T-helper 17 cell (primary cell): ENCODE data around the gene ARFGEF2. TPM values are rescaled to one million over a fixed set of nuclear protein-coding genes. Genes with fewer than 3 reads are reported as not detected.

Source experiments
- ATAC-seq: fragments of 150-1000 bp; cut with Tn5 transposase; 2 replicates; pipeline ENCODE4 v1.10.0; 2021; ENCODE audit warnings: mild to moderate bottlenecking, moderate library complexity
- DNase-seq, 3 donors: peaks; one replicate each; pipeline versions ENCODE4 v3.0.0 to v3.0.0-alpha.2; 2020 to 2021
- H3K9me3 ChIP-seq: one replicate; pipeline ENCODE4 v1.7.0; 2013; ENCODE audit warnings: low read length, mild to moderate bottlenecking; ENCODE audit not compliant: control insufficient read depth, poor library complexity, severe bottlenecking
- H3K27ac Mint-ChIP-seq: one replicate; pipeline ENCODE4 v1.8.0; 2022; ENCODE audit warnings: mild to moderate bottlenecking, moderate library complexity, mixed read lengths
- H3K27me3 Mint-ChIP-seq: one replicate; pipeline ENCODE4 v1.8.0; 2022; ENCODE audit warnings: mixed read lengths
- H3K36me3 Mint-ChIP-seq: one replicate; pipeline ENCODE4 v1.8.0; 2022; ENCODE audit warnings: low read depth, mixed read lengths
- H3K4me1 Mint-ChIP-seq: one replicate; pipeline ENCODE4 v1.8.0; 2022; ENCODE audit warnings: mild to moderate bottlenecking, mixed read lengths
- H3K4me3 Mint-ChIP-seq: one replicate; pipeline ENCODE4 v1.8.0; 2022; ENCODE audit warnings: mild to moderate bottlenecking, moderate library complexity, mixed read lengths
- total RNA-seq, 4 donors: library from RNA in 2 of 4; stranded (reverse) in 2 of 4; gene quantifications; one replicate each; pipeline ENCODE4 v1.2.3 and lab custom pipeline; 2022 to 2026

The ARFGEF2 gene
- total RNA-seq, 2 donors from 2014 or later = 24.1 to 24.7 TPM

- no peak for ATAC-seq
- H3K9me3 ChIP-seq = no peaks in the 10 kb centered on the region
- peaks cover 27% of the 10 kb centered on the region for H3K4me1 Mint-ChIP-seq
- H3K36me3 Mint-ChIP-seq = no peaks in the 10 kb centered on the region
- H3K27ac Mint-ChIP-seq = no peak overlapping the region
- H3K27me3 Mint-ChIP-seq = no peaks in the 10 kb centered on the region
- no peak for DNase-seq
- H3K4me3 Mint-ChIP-seq = no peak overlapping the region
These were observed 16.2 kb downstream of the ARFGEF2 start for GRCh38 chr20:48937674-48938073.

GRCh38 chr20:48938670-48939069, 17.2 kb downstream of the ARFGEF2 start:
- Mint-ChIP-seq H3K27ac (no peak overlapping the region), H3K4me1 (peaks cover 22% of the 10 kb centered on the region), H3K36me3 (no peaks in the 10 kb centered on the region), H3K27me3 (no peaks in the 10 kb centered on the region), H3K4me3 (no peak overlapping the region)
- ATAC-seq (no peak), DNase-seq (no peak)
- no peaks in the 10 kb centered on the region for H3K9me3 ChIP-seq

GRCh38 chr20:48940170-48940569, 18.7 kb downstream of the ARFGEF2 start:
- H3K9me3 ChIP-seq = no peaks in the 10 kb centered on the region
- H3K36me3 Mint-ChIP-seq = no peaks in the 10 kb centered on the region
- no peak overlapping the region for H3K27ac Mint-ChIP-seq
- no peaks in the 10 kb centered on the region for H3K27me3 Mint-ChIP-seq
- no peak for ATAC-seq
- no peak for DNase-seq
- no peak overlapping the region for H3K4me3 Mint-ChIP-seq
- H3K4me1 Mint-ChIP-seq = peaks cover 13% of the 10 kb centered on the region

GRCh38 chr20:48941467-48941866, 20.0 kb downstream of the ARFGEF2 start:
- ATAC-seq = no peak
- no peak overlapping the region for H3K27ac Mint-ChIP-seq
- H3K27me3 Mint-ChIP-seq = no peaks in the 10 kb centered on the region
- no peaks in the 10 kb centered on the region for H3K9me3 ChIP-seq
- no peaks in the 10 kb centered on the region for H3K36me3 Mint-ChIP-seq
- DNase-seq = no peak
- peaks cover 13% of the 10 kb centered on the region for H3K4me1 Mint-ChIP-seq
- H3K4me3 Mint-ChIP-seq = no peak overlapping the region

- H3K27ac Mint-ChIP-seq = no peak overlapping the region
- H3K36me3 Mint-ChIP-seq = no peaks in the 10 kb centered on the region
- H3K27me3 Mint-ChIP-seq = no peaks in the 10 kb centered on the region
- ATAC-seq (no peak), DNase-seq (no peak)
- no peak overlapping the region for H3K4me3 Mint-ChIP-seq
- peaks cover 7% of the 10 kb centered on the region for H3K4me1 Mint-ChIP-seq
- no peaks in the 10 kb centered on the region for H3K9me3 ChIP-seq
These were observed 21.2 kb downstream of the ARFGEF2 start for GRCh38 chr20:48942730-48943129.

- ATAC-seq (no peak), DNase-seq (no peak)
- no peaks in the 10 kb centered on the region for H3K9me3 ChIP-seq
- Mint-ChIP-seq H3K4me1 (peaks cover 3% of the 10 kb centered on the region), H3K36me3 (peaks cover 3% of the 10 kb centered on the region), H3K27me3 (no peaks in the 10 kb centered on the region), H3K4me3 (no peak overlapping the region), H3K27ac (no peak overlapping the region)
These were observed 23.3 kb downstream of the ARFGEF2 start for GRCh38 chr20:48944663-48945297.

GRCh38 chr20:48945840-48946514, 24.5 kb downstream of the ARFGEF2 start:
- DNase-seq = no peak
- H3K4me3 Mint-ChIP-seq = no peak overlapping the region
- ATAC-seq = no peak
- H3K9me3 ChIP-seq = no peaks in the 10 kb centered on the region
- no peak overlapping the region for H3K27ac Mint-ChIP-seq
- no peaks in the 10 kb centered on the region for H3K27me3 Mint-ChIP-seq
- peaks cover 3% of the 10 kb centered on the region for H3K36me3 Mint-ChIP-seq
- H3K4me1 Mint-ChIP-seq = peaks cover 2% of the 10 kb centered on the region

GRCh38 chr20:48948612-48949011, 27.1 kb downstream of the ARFGEF2 start:
- Mint-ChIP-seq H3K27ac (no peak overlapping the region), H3K36me3 (peaks cover 3% of the 10 kb centered on the region), H3K27me3 (no peaks in the 10 kb centered on the region), H3K4me3 (no peak overlapping the region), H3K4me1 (no peaks in the 10 kb centered on the region)
- no peaks in the 10 kb centered on the region for H3K9me3 ChIP-seq
- no peak for ATAC-seq
- DNase-seq = no peak

GRCh38 chr20:48949304-48950170, 28.0 kb downstream of the ARFGEF2 start:
- H3K36me3 Mint-ChIP-seq = peaks cover 3% of the 10 kb centered on the region

GRCh38 chr20:48951041-48951440, 29.5 kb downstream of the ARFGEF2 start:
- H3K9me3 ChIP-seq = no peaks in the 10 kb centered on the region
- ATAC-seq (no peak), DNase-seq (no peak)
- peak overlapping the region; percentile 43 for H3K27ac Mint-ChIP-seq
- H3K4me1 Mint-ChIP-seq = peaks cover 3% of the 10 kb centered on the region
- no peaks in the 10 kb centered on the region for H3K27me3 Mint-ChIP-seq
- peaks cover 9% of the 10 kb centered on the region for H3K36me3 Mint-ChIP-seq
- no peak overlapping the region for H3K4me3 Mint-ChIP-seq

More at GRCh38 chr20:48949304-48950170, 28.0 kb downstream of the ARFGEF2 start:
- Mint-ChIP-seq H3K4me1 (no peaks in the 10 kb centered on the region), H3K27ac (no peak overlapping the region), H3K27me3 (no peaks in the 10 kb centered on the region), H3K4me3 (no peak overlapping the region)
- no peak for DNase-seq
- ATAC-seq = no peak
- H3K9me3 ChIP-seq = no peaks in the 10 kb centered on the region

- Mint-ChIP-seq H3K4me3 (no peak overlapping the region), H3K27ac (no peak overlapping the region), H3K27me3 (no peaks in the 10 kb centered on the region), H3K36me3 (peaks cover 9% of the 10 kb centered on the region), H3K4me1 (peaks cover 3% of the 10 kb centered on the region)
- no peak for DNase-seq
- H3K9me3 ChIP-seq = no peaks in the 10 kb centered on the region
- ATAC-seq = no peak
These were observed 30.1 kb downstream of the ARFGEF2 start for GRCh38 chr20:48951646-48952045.

- DNase-seq (no peak), ATAC-seq (no peak)
- no peaks in the 10 kb centered on the region for H3K9me3 ChIP-seq
- no peak overlapping the region for H3K4me3 Mint-ChIP-seq
- H3K27me3 Mint-ChIP-seq = no peaks in the 10 kb centered on the region
- H3K36me3 Mint-ChIP-seq = peaks cover 9% of the 10 kb centered on the region
- H3K4me1 Mint-ChIP-seq = peaks cover 4% of the 10 kb centered on the region
- H3K27ac Mint-ChIP-seq = no peak overlapping the region
These were observed 31.1 kb downstream of the ARFGEF2 start for GRCh38 chr20:48952656-48953055.

GRCh38 chr20:48953653-48954052, 32.1 kb downstream of the ARFGEF2 start:
- H3K36me3 Mint-ChIP-seq = peaks cover 7% of the 10 kb centered on the region
- H3K4me3 Mint-ChIP-seq = no peak overlapping the region

More at GRCh38 chr20:48953653-48954052, 32.1 kb downstream of the ARFGEF2 start:
- H3K4me1 Mint-ChIP-seq = peaks cover 6% of the 10 kb centered on the region
- H3K27ac Mint-ChIP-seq = no peak overlapping the region
- no peaks in the 10 kb centered on the region for H3K9me3 ChIP-seq
- DNase-seq (no peak), ATAC-seq (no peak)
- H3K27me3 Mint-ChIP-seq = no peaks in the 10 kb centered on the region
